Thoracic aorta (tissue), 2 donors: ENCODE measurements around the gene B4GALNT3. TPM values are rescaled to one million over a fixed set of nuclear protein-coding genes. Genes with fewer than 3 reads are reported as not detected.

Experiments
- ATAC-seq: fragments of 150-250 bp; one replicate; pipeline ENCODE4 v1.8.0; 2017; ENCODE audit warnings: low read depth; ENCODE audit not compliant: insufficient number of reproducible peaks, low FRiP score
- DNase-seq: peaks from one replicate; pipeline ENCODE4 v3.0.0-alpha.2; 2020; ENCODE audit warnings: low spot score
- H3K27ac ChIP-seq, 2 donors: fragments of 200-600 bp; sonication (generic); 1 replicate in 1 of 2; 2 replicates in 1 of 2; pipeline ENCODE4 v1.5.1; 2016; ENCODE audit warnings: mild to moderate bottlenecking in 2 of 2, moderate library complexity in 2 of 2
- H3K27me3 ChIP-seq: fragments of 200-600 bp; sonication (generic); replicated peaks from 2 replicates; pipeline ENCODE4 v1.6.0; 2016; ENCODE audit warnings: mild to moderate bottlenecking; ENCODE audit not compliant: insufficient read depth
- H3K36me3 ChIP-seq: fragments of 200-600 bp; sonication (generic); one replicate; pipeline ENCODE4 v1.5.1; 2016
- H3K4me1 ChIP-seq, 2 donors: fragments of 200-600 bp; sonication (generic); 1 replicate in 1 of 2; 2 replicates in 1 of 2; pipeline versions ENCODE4 v1.5.1 to v1.6.0; 2016; ENCODE audit warnings: low read depth in 2 of 2, mild to moderate bottlenecking in 1 of 2; ENCODE audit not compliant: control insufficient read depth in 1 of 2
- H3K4me3 ChIP-seq: fragments of 200-600 bp; sonication (generic); 2 replicates; pipeline ENCODE4 v1.5.1; 2016; ENCODE audit warnings: mild to moderate bottlenecking
- H3K9me3 ChIP-seq: fragments of 200-600 bp; sonication (generic); 2 replicates; pipeline ENCODE4 v1.5.1; 2016
- CTCF ChIP-seq: fragments of 200-600 bp; sonication (generic); IDR thresholded peaks from one replicate; pipeline ENCODE4 v1.5.1; 2019; ENCODE audit warnings: antibody characterized with exemption
- total RNA-seq, 2 donors: library from RNA; depleted of rRNA; stranded (reverse); fragments of >200 nt; gene quantifications; one replicate each; pipeline versions ENCODE4 v1.1.0 to v1.2.3, GENCODE V29; 2016

B4GALNT3 gene
- total RNA-seq, 2 donors from 2014 or later, result 16.8 to 22.3 TPM

DNA sequence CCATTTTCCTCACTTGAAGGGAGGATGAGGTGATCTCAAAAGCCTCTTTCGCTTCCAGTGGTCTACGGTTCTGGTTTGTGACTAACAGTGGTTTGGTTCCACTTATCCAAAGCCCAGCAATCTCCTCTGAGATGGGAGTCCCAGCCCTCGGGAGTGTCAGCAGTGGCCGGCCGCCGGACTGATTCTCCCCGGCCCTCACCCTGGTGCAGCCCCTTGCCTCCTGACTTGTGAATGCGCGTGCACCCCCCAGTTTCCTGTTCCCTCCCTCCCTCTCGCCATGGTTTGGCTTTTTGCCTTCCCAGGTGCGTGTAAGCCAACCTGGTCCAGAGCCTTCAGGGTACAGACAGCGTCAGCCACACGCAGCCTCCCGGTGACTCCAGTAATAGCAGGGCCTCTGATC, 74.5 kb downstream of the B4GALNT3 start:
- no peak overlapping the region for H3K4me3 ChIP-seq
- peaks cover 6 to 11% of the 10 kb centered on the region in 2 donors for H3K4me1 ChIP-seq
- no peaks in the 10 kb centered on the region for H3K36me3 ChIP-seq
- no peak for TF ChIP-seq CTCF
- H3K27ac ChIP-seq, result no peak overlapping the region
- ATAC-seq (no peak), DNase-seq (no peak)
- H3K9me3 ChIP-seq, result peaks cover 6% of the 10 kb centered on the region
- H3K27me3 ChIP-seq, result no peaks in the 10 kb centered on the region

DNA sequence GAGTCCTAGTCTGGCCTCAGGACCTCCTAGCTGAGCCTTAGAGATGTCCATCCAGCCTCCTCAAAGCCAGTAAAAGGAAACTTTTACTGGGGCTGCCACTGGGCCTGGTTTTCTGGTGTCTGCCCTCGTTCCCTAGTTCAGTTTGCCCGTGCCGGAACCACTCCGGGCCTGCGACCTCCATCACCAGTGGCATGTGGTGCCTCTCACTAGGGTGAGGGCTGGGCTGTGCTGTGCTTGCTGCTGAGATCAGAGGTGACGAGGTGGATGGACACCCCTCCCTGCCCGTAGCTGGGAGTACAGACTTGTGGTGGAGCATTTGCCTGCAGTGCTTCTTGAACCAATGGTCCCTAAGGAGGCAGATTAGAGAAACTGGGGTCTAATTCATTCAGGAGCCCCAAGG, 75.7 kb downstream of the B4GALNT3 start:
- H3K27me3 ChIP-seq, result no peaks in the 10 kb centered on the region
- no peak overlapping the region for H3K4me3 ChIP-seq
- no peak for ATAC-seq
- H3K4me1 ChIP-seq, result peaks cover 6 to 12% of the 10 kb centered on the region in 2 donors
- no peaks in the 10 kb centered on the region for H3K36me3 ChIP-seq
- no peak for TF ChIP-seq CTCF
- DNase-seq, result no peak
- H3K9me3 ChIP-seq, result peaks cover 6% of the 10 kb centered on the region
- no peak overlapping the region for H3K27ac ChIP-seq

GRCh38 chr12:536751-537245, 77.1 kb downstream of the B4GALNT3 start:
- TF ChIP-seq CTCF, result no peak
- no peak for ATAC-seq
- peaks cover 11 to 19% of the 10 kb centered on the region in 2 donors for H3K4me1 ChIP-seq

DNA sequence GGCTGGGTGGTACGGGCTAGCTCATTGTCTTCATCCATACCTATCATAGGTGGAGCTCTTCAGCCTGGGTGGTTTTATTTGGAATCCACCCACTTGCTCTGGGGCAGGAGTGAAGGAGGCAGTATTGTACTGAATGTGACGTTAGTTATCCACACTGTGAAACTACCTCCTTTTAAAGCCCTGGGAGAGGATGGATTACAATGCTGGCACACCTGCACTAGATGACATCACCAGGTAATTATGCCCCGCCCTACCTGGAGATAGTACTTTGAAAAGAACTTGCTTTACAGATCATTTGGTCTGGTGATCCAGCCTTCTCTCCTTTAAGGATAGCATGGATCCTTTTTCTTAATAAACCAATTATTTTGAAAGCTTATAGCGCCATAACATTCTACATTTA, 78.0 kb downstream of the B4GALNT3 start:
- ATAC-seq, result no peak
- Histone ChIP-seq H3K36me3 (no peaks in the 10 kb centered on the region), H3K27ac (no peak overlapping the region), H3K4me1 (peaks cover 11 to 27% of the 10 kb centered on the region in 2 donors), H3K27me3 (no peaks in the 10 kb centered on the region), H3K4me3 (no peak overlapping the region), H3K9me3 (no peaks in the 10 kb centered on the region)
- TF ChIP-seq CTCF, result no peak
- DNase-seq, result no peak

More at GRCh38 chr12:536751-537245, 77.1 kb downstream of the B4GALNT3 start:
- no peak for DNase-seq
- no peaks in the 10 kb centered on the region for H3K27me3 ChIP-seq
- H3K27ac ChIP-seq, result no peak overlapping the region
- no peaks in the 10 kb centered on the region for H3K36me3 ChIP-seq
- no peak overlapping the region for H3K4me3 ChIP-seq
- peaks cover 6% of the 10 kb centered on the region for H3K9me3 ChIP-seq

DNA sequence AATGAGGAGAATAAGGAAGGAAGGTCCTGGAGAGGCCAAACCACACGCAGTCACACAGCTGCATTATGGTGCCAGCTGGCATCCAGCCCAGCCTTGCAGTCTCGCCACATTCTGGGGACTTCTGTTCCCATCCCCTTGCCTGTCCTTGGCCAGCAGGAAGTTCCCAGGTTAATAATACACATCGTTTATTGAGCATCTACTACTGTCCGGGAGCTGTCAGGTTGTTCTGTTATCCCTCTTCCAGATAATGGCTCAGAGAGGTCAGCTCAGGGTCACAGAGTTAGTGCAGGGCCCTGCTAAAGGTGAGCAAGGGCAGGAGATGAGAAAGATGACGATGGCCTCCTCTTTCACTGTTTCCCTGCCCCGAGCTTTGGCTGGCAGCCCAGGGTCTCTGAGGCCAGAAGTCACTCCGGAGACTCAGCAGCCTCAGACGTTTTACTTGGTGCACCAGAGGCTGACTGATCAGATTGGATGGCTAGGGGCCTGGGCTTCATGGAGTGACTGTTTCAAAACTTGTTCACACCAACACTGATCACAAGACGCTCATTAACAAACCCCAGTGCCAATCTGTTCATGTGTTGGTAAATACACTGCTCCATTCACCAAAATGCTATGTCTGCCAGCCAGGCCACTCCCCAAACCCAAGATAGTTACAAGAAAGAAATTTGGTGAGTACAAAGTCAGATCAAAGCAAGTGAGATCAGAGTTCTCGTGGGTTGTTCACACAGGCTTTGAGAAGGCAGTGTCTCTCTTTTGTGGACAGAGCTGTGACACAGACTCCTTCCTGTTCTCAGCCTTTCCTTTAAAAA, 79.2 kb downstream of the B4GALNT3 start:
- Histone ChIP-seq H3K36me3 (no peaks in the 10 kb centered on the region), H3K9me3 (no peaks in the 10 kb centered on the region), H3K27ac (peak overlapping the region in 1 of 2 donors; percentile 8), H3K4me1 (peaks cover 11 to 27% of the 10 kb centered on the region in 2 donors), H3K4me3 (no peak overlapping the region), H3K27me3 (no peaks in the 10 kb centered on the region)
- TF ChIP-seq CTCF, result no peak
- DNase-seq (no peak), ATAC-seq (peak; percentile 30)
